Peyer's patch (tissue), 4 donors: ENCODE results near the gene RASA4.
"Not testable (repeated sequence)": the region's sequence is repeated elsewhere in the genome, so short reads cannot be mapped to it uniquely, and the experiment has no call there.

Experiments used
- POLR2A ChIP-seq, 2 donors: fragments of 450-650 bp; IDR thresholded peaks; one replicate each; pipeline ENCODE4 v1.5.1; 2017; ENCODE audit warnings: antibody characterized with exemption in 2 of 2, mild to moderate bottlenecking in 2 of 2, moderate library complexity in 2 of 2
- TF ChIP-seq, protein P1 (sequence below), 6 experiments: fragments of 450-650 bp in 4 of 6; fragments of 200-600 bp in 2 of 6; sonication (generic) in 1 of 6; IDR thresholded peaks; one replicate each; pipeline ENCODE4 v1.5.1; 2017 to 2019; ENCODE audit warnings: antibody characterized with exemption in 6 of 6, mild to moderate bottlenecking in 3 of 6, moderate library complexity in 1 of 6

DNA sequence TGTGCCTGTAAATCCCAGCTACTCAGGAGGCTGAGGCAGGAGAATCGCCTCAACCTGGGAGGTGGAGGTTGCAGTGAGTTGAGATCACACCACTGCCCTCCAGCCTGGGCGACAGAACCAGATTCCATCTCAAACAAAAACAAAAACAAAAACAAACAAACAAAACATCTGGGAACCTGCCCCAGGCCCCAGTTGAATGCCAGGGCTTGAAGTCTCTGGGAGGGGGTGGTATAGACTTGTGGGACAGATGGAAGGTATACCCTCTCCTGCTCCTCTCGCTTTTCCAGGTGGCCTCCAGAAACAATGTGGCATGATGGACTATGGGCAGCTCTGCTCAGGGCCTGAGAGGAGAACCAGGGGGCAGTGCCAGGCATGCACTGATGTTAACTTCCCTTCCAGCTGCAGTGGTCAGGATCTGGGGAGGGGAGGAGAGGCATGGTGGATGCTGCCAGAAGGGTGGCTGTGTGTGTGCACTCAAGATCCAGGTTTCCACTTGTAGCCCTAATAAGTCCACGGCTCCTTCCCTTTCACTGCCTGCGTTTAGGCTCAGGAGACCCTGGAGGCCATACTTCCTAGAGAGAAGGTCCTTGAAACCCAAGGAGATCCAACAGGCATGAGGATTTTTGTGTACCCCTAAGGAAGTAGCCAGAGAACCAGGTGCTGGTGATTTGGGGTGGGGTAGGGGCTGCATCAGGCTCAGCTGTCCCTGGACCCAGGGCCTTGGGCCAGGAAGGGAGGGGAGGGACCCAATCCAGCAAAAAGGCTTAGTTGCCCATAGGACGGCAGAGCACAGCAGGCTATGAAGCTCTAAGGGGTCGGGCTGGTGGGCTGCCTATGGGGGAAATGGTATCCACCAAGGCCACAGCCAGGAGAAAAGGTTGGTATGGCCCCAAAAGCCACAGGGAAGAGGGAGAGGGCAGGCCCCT lies 39.0 kb downstream of the RASA4 start:
- TF ChIP-seq, protein P1, sequence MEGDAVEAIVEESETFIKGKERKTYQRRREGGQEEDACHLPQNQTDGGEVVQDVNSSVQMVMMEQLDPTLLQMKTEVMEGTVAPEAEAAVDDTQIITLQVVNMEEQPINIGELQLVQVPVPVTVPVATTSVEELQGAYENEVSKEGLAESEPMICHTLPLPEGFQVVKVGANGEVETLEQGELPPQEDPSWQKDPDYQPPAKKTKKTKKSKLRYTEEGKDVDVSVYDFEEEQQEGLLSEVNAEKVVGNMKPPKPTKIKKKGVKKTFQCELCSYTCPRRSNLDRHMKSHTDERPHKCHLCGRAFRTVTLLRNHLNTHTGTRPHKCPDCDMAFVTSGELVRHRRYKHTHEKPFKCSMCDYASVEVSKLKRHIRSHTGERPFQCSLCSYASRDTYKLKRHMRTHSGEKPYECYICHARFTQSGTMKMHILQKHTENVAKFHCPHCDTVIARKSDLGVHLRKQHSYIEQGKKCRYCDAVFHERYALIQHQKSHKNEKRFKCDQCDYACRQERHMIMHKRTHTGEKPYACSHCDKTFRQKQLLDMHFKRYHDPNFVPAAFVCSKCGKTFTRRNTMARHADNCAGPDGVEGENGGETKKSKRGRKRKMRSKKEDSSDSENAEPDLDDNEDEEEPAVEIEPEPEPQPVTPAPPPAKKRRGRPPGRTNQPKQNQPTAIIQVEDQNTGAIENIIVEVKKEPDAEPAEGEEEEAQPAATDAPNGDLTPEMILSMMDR (IDR thresholded peaks at IDR 0.05): not testable (repeated sequence)
- TF ChIP-seq POLR2A (IDR thresholded peaks at IDR 0.05): not testable (repeated sequence)
